ENCODE data around the gene TSPAN12. TPM values are rescaled to one million over a fixed set of nuclear protein-coding genes. Genes with fewer than 3 reads are reported as not detected.
A peak's percentile ranks its signal among the peaks of the same experiment; 100 is the strongest.

The TSPAN12 gene
- total RNA-seq, 1 experiment from 2014 or later, result not detected

DNA sequence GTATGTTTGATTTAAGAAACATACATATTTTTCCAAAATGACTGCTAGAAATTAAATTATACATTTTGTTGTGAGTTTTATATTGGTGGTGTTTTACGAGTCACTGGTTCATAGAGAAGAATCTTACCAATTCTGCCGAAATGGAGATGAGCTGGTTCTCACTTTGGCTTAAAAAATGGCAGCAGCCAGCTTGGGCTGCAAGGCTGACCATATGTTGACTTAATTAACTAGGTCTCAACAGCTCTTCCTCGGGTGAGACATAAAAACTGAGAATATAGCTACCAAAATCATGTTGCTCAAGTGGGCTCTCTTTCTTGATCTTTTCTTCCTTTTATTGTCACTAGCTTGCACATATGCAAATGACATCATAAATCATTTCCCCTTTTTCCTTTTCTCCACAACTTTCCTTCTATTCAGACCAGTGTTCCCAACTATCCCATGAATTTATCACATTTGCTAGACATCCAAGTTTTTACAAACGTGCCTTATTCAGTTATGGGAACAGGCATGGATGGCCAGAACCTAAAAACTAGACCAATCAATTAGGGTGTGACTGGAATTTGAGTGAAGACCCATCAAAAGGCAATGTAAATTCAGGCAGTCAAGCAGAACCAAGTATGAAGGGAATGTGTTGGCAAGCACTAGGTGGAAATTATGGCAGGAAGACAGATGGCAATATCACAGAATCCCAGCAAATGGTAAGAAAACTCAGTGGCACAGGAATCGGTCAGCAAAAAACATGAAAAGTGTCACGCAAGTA, 6.4 kb upstream of the TSPAN12 start:
- intact Hi-C loops (cut with micrococcal nuclease), result no loop called here
- DNase-seq (ENCODE audit: unreplicated experiment), result no peak
- Mint-ChIP-seq H3K36me3 (ENCODE audit: insufficient read depth, unreplicated experiment) (no peaks in the 10 kb centered on the region), H3K4me3 (ENCODE audit: unreplicated experiment) (no peak overlapping the region), H3K27ac (ENCODE audit: low read depth, unreplicated experiment) (no peak overlapping the region), H3K9me3 (ENCODE audit: unreplicated experiment) (no peaks in the 10 kb centered on the region), H3K4me1 (ENCODE audit: insufficient read depth, unreplicated experiment) (no peaks in the 10 kb centered on the region), H3K27me3 (ENCODE audit: insufficient read depth, unreplicated experiment) (peaks cover 92% of the 10 kb centered on the region)
- CTCF ChIA-PET, result no interaction called here
- TF ChIP-seq, protein P1, sequence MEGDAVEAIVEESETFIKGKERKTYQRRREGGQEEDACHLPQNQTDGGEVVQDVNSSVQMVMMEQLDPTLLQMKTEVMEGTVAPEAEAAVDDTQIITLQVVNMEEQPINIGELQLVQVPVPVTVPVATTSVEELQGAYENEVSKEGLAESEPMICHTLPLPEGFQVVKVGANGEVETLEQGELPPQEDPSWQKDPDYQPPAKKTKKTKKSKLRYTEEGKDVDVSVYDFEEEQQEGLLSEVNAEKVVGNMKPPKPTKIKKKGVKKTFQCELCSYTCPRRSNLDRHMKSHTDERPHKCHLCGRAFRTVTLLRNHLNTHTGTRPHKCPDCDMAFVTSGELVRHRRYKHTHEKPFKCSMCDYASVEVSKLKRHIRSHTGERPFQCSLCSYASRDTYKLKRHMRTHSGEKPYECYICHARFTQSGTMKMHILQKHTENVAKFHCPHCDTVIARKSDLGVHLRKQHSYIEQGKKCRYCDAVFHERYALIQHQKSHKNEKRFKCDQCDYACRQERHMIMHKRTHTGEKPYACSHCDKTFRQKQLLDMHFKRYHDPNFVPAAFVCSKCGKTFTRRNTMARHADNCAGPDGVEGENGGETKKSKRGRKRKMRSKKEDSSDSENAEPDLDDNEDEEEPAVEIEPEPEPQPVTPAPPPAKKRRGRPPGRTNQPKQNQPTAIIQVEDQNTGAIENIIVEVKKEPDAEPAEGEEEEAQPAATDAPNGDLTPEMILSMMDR (IDR thresholded peaks at IDR 0.05; ENCODE audit: unreplicated experiment), result no peak
- no TSS peak for BruUV-seq (replicated peaks)
- POLR2A ChIA-PET, result no interaction called here

DNA sequence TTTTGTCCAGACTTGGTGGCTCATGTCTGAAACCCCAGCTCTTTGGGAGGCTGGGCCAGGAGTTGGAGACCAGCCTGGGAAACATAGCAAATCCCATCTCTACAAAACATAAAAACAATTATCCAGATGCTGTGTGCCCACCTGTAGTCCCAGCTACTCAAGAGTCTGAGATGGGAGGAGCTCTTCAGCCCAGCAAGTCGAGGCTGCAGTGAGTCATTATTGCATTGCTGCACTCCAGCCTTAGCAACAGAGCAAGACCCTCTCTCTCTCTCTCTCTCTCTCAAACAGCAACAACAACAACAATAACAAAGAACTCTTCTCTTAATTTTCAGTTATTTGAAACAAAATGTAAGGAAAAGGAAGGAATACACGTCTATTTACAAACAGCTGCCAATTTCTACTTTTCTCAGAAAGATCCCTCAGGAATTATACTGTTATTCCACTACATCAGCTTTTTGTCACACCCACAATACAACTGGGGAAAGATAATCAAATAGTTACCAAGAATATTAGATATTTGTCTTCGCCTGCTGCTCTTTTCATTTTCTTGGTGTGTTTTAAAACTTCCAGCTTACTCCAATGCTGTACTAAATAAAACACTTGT, 5.1 kb upstream of the TSPAN12 start:
- no TSS peak for BruUV-seq (replicated peaks)
- Mint-ChIP-seq H3K9me3 (ENCODE audit: unreplicated experiment) (no peaks in the 10 kb centered on the region), H3K36me3 (ENCODE audit: insufficient read depth, unreplicated experiment) (no peaks in the 10 kb centered on the region), H3K27ac (ENCODE audit: low read depth, unreplicated experiment) (no peak overlapping the region), H3K27me3 (ENCODE audit: insufficient read depth, unreplicated experiment) (peaks cover 100% of the 10 kb centered on the region), H3K4me3 (ENCODE audit: unreplicated experiment) (no peak overlapping the region), H3K4me1 (ENCODE audit: insufficient read depth, unreplicated experiment) (no peaks in the 10 kb centered on the region)
- ChIA-PET POLR2A (interaction anchor here (0.6 to 0.7 kb wide), 2 partner anchors 9 to 89 kb away, joined by 3 read pairs; no protein-coding TSS in a partner anchor), CTCF (interaction anchor here (0.6 kb wide), 1 partner anchor 516 kb away, joined by 3 read pairs; no protein-coding TSS in a partner anchor)
- intact Hi-C loops (cut with micrococcal nuclease), result no loop called here
- TF ChIP-seq, protein P1 (IDR thresholded peaks at IDR 0.05; ENCODE audit: unreplicated experiment), result no peak
- DNase-seq (ENCODE audit: unreplicated experiment), result peak; percentile 10

DNA sequence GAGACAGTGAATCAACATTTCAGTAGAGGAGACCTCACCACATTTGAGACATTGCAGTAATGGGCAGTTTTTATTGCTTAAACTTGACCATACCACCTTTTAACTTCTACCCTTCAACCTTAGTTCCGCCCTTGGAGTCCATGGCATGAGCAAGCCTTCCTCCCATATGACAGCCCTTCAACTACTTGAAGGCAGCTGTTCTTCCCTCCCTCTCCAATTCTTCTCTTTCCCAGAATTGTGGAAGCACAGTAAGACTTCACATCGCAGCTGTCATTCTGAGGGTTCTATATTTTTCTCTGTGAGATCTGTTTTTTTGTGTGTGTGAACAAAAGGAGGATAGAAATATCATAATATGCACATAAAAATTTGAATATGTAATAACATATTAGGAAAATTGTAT, 2.2 kb upstream of the TSPAN12 start:
- no TSS peak for BruUV-seq (replicated peaks)
- CTCF ChIA-PET, result interaction anchor here (0.8 to 1.2 kb wide), 3 partner anchors 48 to 248 kb away, joined by 3 to 4 read pairs (median 3); no protein-coding TSS in a partner anchor
- H3K4me1 Mint-ChIP-seq (ENCODE audit: insufficient read depth, unreplicated experiment), result no peaks in the 10 kb centered on the region
- no peak for DNase-seq (ENCODE audit: unreplicated experiment)
- intact Hi-C loops (cut with micrococcal nuclease), result no loop called here
- H3K9me3 Mint-ChIP-seq (ENCODE audit: unreplicated experiment), result no peaks in the 10 kb centered on the region
- H3K4me3 Mint-ChIP-seq (ENCODE audit: unreplicated experiment), result no peak overlapping the region
- peaks cover 100% of the 10 kb centered on the region for H3K27me3 Mint-ChIP-seq (ENCODE audit: insufficient read depth, unreplicated experiment)
- POLR2A ChIA-PET, result no interaction called here
- TF ChIP-seq, protein P1 (IDR thresholded peaks at IDR 0.05; ENCODE audit: unreplicated experiment), result no peak
- no peak overlapping the region for H3K27ac Mint-ChIP-seq (ENCODE audit: low read depth, unreplicated experiment)
- H3K36me3 Mint-ChIP-seq (ENCODE audit: insufficient read depth, unreplicated experiment), result no peaks in the 10 kb centered on the region

DNA sequence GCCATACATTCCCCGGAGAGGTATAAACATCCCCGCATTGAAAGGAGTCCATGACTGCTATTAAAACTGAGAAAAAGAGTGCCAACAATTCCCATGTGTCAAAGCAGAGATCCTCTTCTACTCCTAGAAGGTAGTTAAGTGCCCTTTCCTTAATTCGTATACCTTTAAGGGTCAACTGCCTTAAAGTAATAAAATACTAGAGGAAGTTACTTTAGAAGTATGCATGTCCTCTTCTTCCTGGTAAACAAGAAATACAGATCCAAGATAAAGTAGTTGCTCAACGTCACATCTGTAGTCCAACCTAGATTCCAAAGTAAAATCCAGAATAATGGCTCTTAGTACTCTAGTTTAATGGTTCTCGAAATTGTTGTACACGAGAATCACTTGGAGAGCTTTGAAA, 1.5 kb upstream of the TSPAN12 start:
- Mint-ChIP-seq H3K4me3 (ENCODE audit: unreplicated experiment) (no peak overlapping the region), H3K9me3 (ENCODE audit: unreplicated experiment) (no peaks in the 10 kb centered on the region), H3K4me1 (ENCODE audit: insufficient read depth, unreplicated experiment) (no peaks in the 10 kb centered on the region), H3K27ac (ENCODE audit: low read depth, unreplicated experiment) (no peak overlapping the region), H3K27me3 (ENCODE audit: insufficient read depth, unreplicated experiment) (peaks cover 100% of the 10 kb centered on the region), H3K36me3 (ENCODE audit: insufficient read depth, unreplicated experiment) (no peaks in the 10 kb centered on the region)
- no TSS peak for BruUV-seq (replicated peaks)
- ChIA-PET CTCF (interaction anchor here (1.0 to 1.2 kb wide), 3 partner anchors 17 to 249 kb away, joined by 3 read pairs; no protein-coding TSS in a partner anchor), POLR2A (no interaction called here)
- TF ChIP-seq, protein P1 (IDR thresholded peaks at IDR 0.05; ENCODE audit: unreplicated experiment), result no peak
- intact Hi-C loops (cut with micrococcal nuclease), result no loop called here
- no peak for DNase-seq (ENCODE audit: unreplicated experiment)
